ENCODE results near the gene SPG11.
A peak's percentile ranks its signal among the peaks of the same experiment; 100 is the strongest.
"Not testable (repeated sequence)": the region's sequence is repeated elsewhere in the genome, so short reads cannot be mapped to it uniquely, and the experiment has no call there.

The SPG11 gene, protein sequence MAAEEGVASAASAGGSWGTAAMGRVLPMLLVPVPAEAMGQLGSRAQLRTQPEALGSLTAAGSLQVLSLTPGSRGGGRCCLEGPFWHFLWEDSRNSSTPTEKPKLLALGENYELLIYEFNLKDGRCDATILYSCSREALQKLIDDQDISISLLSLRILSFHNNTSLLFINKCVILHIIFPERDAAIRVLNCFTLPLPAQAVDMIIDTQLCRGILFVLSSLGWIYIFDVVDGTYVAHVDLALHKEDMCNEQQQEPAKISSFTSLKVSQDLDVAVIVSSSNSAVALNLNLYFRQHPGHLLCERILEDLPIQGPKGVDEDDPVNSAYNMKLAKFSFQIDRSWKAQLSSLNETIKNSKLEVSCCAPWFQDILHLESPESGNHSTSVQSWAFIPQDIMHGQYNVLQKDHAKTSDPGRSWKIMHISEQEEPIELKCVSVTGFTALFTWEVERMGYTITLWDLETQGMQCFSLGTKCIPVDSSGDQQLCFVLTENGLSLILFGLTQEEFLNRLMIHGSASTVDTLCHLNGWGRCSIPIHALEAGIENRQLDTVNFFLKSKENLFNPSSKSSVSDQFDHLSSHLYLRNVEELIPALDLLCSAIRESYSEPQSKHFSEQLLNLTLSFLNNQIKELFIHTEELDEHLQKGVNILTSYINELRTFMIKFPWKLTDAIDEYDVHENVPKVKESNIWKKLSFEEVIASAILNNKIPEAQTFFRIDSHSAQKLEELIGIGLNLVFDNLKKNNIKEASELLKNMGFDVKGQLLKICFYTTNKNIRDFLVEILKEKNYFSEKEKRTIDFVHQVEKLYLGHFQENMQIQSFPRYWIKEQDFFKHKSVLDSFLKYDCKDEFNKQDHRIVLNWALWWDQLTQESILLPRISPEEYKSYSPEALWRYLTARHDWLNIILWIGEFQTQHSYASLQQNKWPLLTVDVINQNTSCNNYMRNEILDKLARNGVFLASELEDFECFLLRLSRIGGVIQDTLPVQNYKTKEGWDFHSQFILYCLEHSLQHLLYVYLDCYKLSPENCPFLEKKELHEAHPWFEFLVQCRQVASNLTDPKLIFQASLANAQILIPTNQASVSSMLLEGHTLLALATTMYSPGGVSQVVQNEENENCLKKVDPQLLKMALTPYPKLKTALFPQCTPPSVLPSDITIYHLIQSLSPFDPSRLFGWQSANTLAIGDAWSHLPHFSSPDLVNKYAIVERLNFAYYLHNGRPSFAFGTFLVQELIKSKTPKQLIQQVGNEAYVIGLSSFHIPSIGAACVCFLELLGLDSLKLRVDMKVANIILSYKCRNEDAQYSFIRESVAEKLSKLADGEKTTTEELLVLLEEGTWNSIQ (N-terminal part only)

DNA sequence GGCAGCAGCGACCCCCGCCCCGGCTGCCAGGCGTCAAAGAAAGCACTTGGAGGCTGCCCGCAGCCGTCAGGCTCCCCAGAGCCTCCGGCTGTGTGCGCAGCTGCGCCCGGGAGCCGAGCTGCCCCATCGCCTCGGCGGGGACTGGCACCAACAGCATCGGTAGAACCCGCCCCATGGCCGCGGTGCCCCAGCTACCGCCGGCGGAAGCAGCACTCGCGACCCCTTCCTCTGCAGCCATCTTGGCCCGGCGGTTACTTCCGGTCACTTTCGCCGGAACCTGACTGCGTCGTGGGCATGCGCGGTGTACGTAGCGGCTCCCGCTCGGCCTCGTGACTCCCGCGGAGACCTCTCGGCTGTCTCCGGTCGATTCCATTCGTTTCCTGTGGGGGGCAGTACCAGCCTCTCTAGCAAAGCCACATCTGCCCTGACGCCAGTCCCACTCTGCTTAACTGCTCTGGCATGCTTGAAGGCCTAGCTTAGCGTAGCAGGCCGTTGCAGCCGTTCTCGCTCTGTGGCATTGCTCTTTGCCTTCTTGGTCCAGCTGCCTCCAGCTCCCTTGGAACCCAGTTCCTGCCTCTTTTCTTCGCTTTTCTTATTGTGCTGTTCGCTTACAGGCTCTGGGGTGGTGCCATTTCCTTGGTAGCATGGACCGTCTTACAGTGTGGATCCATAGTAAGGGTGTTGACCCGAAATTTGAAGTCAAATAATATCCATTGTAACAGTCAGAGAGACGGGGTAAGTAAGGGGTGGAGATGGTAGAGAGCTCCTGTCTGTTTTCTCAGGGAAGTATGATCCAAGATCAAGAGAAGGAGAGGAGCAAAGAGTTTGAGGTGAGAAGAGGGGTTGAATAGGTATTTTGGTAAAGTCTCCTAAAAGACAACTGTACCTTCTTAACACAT lies at the start of gene SPG11:
Gene SPG11, minus strand, starts transcription at position 253 of the 899 bp plus-strand sequence. Its CDS starts 15 bp downstream, at position 238.
- peak; percentile 94 for DNase-seq

DNA sequence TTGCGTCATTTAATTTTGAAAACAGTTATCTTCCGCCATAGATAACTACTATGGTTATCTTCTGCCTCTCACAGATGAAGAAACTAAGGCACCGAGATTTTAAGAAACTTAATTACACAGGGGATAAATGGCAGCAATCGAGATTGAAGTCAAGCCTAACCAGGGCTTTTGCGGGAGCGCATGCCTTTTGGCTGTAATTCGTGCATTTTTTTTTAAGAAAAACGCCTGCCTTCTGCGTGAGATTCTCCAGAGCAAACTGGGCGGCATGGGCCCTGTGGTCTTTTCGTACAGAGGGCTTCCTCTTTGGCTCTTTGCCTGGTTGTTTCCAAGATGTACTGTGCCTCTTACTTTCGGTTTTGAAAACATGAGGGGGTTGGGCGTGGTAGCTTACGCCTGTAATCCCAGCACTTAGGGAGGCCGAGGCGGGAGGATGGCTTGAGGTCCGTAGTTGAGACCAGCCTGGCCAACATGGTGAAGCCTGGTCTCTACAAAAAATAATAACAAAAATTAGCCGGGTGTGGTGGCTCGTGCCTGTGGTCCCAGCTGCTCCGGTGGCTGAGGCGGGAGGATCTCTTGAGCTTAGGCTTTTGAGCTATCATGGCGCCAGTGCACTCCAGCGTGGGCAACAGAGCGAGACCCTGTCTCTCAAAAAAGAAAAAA lies 49.0 kb upstream of the SPG11 start:
- DNase-seq = peak; percentile 45

GRCh38 chr15:44711743-44712345 lies 48.4 kb upstream of the SPG11 start:
- DNase-seq = peak; percentile 51

DNA sequence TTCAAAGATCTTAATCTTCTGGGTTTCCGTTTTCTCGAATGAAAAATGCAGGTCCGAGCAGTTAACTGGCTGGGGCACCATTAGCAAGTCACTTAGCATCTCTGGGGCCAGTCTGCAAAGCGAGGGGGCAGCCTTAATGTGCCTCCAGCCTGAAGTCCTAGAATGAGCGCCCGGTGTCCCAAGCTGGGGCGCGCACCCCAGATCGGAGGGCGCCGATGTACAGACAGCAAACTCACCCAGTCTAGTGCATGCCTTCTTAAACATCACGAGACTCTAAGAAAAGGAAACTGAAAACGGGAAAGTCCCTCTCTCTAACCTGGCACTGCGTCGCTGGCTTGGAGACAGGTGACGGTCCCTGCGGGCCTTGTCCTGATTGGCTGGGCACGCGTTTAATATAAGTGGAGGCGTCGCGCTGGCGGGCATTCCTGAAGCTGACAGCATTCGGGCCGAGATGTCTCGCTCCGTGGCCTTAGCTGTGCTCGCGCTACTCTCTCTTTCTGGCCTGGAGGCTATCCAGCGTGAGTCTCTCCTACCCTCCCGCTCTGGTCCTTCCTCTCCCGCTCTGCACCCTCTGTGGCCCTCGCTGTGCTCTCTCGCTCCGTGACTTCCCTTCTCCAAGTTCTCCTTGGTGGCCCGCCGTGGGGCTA lies 47.8 kb upstream of the SPG11 start, which contains the start of the genes B2M and PATL2:
Gene B2M, plus strand, starts transcription at position 422 of the 647 bp plus-strand sequence. Its CDS starts 30 bp downstream, at position 452.
Gene PATL2, minus strand, starts transcription at position 228 of the 647 bp plus-strand sequence. CDS start 34,833 bp downstream, outside the sequence.
- peak; percentile 96 for DNase-seq

DNA sequence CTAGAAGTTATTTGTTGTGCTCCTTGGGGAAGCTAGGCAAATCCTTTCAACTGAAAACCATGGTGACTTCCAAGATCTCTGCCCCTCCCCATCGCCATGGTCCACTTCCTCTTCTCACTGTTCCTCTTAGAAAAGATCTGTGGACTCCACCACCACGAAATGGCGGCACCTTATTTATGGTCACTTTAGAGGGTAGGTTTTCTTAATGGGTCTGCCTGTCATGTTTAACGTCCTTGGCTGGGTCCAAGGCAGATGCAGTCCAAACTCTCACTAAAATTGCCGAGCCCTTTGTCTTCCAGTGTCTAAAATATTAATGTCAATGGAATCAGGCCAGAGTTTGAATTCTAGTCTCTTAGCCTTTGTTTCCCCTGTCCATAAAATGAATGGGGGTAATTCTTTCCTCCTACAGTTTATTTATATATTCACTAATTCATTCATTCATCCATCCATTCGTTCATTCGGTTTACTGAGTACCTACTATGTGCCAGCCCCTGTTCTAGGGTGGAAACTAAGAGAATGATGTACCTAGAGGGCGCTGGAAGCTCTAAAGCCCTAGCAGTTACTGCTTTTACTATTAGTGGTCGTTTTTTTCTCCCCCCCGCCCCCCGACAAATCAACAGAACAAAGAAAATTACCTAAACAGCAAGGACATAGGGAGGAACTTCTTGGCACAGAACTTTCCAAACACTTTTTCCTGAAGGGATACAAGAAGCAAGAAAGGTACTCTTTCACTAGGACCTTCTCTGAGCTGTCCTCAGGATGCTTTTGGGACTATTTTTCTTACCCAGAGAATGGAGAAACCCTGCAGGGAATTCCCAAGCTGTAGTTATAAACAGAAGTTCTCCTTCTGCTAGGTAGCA lies 47.0 kb upstream of the SPG11 start:
- DNase-seq = no peak

DNA sequence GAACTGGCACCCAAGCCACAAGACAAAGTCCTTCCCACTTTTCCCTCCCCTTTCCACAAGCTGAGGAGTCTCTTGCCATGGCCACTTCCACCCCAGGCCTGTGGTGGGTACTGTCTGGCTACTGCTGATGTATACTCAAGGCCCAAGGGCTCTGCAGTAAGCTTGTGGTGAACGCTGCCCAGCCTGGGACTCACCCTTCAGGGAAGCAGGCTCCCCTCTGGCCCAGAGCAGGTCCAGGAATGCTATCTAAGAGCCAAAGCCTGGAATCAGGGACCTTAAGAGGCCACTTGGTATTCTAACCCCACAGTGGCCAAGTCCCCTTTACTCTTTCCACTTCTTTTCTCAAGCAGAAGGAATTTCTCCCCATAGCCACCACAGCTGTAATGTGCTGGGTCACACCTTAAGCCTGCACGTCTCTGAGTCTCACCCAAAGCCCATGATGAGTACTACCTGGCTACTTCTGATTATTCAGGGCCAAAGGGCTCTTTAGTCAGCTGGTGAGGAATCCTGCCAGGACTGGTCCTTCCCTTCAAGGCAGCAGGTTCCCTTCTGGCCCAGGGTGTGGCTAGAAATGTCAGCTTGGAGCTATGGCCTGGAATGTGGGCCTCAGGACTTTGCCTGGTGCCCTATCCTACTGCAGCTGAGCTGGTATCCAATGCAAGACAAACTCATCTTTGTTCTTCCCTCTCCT lies 43.6 kb upstream of the SPG11 start:
- no peak for DNase-seq

DNA sequence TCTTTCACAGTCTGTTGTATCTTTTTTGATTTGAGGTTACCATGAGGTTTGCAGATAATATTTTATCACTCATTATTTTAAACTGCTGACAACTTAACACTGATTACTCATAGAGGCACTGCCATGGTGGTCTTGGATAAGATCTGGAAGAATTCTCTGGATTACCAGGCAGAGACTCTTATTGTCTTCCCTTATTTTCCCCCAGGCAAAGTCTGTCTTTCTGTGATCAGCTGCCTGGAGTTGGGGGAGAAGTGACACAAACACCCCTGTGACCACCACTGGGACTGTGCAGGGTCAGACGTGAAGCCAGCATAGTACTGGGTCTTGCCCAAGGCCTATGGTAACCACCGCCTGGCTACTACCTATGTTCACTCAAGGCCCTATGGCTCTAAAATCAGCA lies 42.9 kb upstream of the SPG11 start:
- no peak for DNase-seq

GRCh38 chr15:44705986-44706385 lies 42.5 kb upstream of the SPG11 start:
- no peak for DNase-seq

DNA sequence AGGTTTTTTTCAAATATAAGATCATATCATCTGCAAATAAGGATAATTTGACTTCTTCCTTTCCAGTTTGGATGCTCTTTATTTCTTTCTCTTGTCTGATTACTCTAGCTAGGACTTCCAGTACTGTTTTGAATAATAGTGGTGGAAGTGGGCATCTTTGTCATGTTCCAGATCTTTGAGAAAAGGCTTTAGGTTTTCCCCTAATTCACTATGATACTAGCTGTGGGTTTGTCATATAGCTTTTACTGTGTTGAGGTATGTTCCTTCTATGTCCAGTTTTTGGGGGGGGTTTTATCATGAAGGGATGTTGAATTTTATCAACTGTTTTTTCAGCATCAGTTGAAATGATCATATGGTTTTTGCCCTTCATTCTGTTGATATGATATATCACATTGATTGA lies 37.2 kb upstream of the SPG11 start:
- not testable (repeated sequence) for DNase-seq

GRCh38 chr15:44698641-44699040 lies 35.2 kb upstream of the SPG11 start:
- no peak for DNase-seq

- no peak for DNase-seq
Measured at GRCh38 chr15:44697014-44697413, 33.6 kb upstream of the SPG11 start.

- DNase-seq = no peak
Measured at GRCh38 chr15:44695294-44695693, 31.8 kb upstream of the SPG11 start.

- DNase-seq = no peak
Measured at GRCh38 chr15:44694416-44694815, 31.0 kb upstream of the SPG11 start.

DNA sequence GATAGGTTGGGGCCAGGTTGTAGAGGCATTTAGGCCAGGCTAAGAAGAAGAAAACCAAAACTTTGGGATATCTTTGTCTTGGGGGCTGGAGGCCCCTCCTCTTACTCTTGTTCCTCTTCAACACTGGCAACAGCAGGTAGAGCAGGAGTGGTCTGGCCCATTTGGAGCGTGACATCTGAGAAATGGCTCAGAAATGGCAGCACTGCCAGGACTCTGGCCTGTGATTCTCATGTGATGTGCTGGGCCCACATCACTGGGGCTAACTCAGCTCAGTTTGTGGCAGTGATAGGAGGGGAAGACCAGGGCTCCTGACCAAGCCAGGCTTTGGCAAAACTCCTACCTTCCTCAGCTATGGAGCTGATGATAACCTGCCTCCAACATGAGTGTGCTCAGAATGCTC lies 29.2 kb upstream of the SPG11 start:
- DNase-seq = no peak

GRCh38 chr15:44690245-44690644 lies 26.8 kb upstream of the SPG11 start:
- DNase-seq = not testable (repeated sequence)

- not testable (repeated sequence) for DNase-seq
Measured at GRCh38 chr15:44689318-44689717, 25.9 kb upstream of the SPG11 start.

DNA sequence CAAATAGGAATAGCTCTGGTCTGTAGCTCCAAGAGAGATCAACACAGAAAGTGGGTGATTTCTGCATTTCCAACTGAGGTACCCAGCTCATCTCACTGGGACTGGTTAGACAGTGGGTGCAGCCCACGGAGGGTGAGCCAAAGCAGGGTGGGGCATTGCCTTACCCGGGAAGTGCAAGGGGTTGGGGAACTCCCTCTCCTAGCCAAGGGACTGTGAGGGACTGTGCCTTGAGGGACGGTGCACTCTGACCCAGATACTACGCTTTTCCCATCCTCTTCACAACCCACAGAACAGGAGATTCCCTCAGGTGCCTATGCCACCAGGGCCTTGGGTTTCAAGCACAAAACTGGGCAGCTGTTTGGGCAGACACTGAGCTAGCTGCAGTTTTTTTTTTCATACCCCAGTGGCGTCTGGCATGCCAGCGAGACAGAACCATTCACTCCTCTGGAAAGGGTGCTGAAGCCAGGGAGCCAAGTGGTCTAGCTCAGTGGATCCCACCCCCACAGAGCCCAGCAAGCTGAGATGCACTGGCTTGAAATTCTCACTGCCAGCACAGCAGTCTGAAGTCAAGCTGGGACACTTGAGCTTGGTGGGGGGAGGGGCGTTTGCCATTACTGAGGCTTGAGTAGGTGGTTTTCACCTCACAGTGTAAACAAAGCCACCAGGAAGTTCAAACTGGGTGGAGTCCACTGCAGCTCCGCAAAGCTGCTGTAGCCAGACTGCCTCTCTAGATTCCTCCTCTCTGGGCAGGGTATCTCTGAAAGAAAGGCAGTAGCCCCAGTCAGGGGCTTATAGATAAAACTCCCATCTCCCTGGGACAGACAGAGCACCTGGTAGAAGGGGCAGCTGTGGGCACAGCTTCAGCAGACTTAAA lies 19.6 kb upstream of the SPG11 start:
- DNase-seq = peak; percentile 74
